ENCODE data around the gene SNX33.
"Not testable (repeated sequence)": the region's sequence is repeated elsewhere in the genome, so short reads cannot be mapped to it uniquely, and the experiment has no call there.

Gene SNX33

GRCh38 chr15:75684648-75685047, 36.9 kb downstream of the SNX33 start:
- no peak for DNase-seq

- DNase-seq: no peak
Observed at GRCh38 chr15:75685195-75685594, 37.5 kb downstream of the SNX33 start.

- DNase-seq: peak; percentile 82 to 86
Observed at GRCh38 chr15:75686212-75686642, 38.5 kb downstream of the SNX33 start.

GRCh38 chr15:75687486-75688277, 40.0 kb downstream of the SNX33 start:
- no peak for DNase-seq

DNA sequence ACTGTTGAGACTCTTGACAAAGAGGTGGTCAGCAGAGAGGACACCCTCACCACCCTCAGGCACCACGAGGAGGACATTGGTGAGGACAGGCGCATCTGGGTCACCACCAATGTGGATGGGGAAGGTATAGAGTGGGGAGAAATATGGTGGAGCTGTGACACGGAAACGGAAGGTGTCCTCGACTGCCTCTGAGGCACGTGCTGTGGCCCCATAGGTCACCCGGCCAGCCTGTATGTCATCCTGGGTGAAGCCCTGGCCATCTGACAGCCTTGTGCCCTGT, 40.5 kb downstream of the SNX33 start:
- DNase-seq: no peak

- DNase-seq: no peak
Observed at GRCh38 chr15:75688831-75689230, 41.1 kb downstream of the SNX33 start.

- DNase-seq: not testable (repeated sequence)
Observed at GRCh38 chr15:75689429-75689828, 41.7 kb downstream of the SNX33 start.

GRCh38 chr15:75692311-75692710, 44.6 kb downstream of the SNX33 start:
- DNase-seq: not testable (repeated sequence)

- not testable (repeated sequence) for DNase-seq
Observed at GRCh38 chr15:75693028-75693427, 45.3 kb downstream of the SNX33 start.

DNA sequence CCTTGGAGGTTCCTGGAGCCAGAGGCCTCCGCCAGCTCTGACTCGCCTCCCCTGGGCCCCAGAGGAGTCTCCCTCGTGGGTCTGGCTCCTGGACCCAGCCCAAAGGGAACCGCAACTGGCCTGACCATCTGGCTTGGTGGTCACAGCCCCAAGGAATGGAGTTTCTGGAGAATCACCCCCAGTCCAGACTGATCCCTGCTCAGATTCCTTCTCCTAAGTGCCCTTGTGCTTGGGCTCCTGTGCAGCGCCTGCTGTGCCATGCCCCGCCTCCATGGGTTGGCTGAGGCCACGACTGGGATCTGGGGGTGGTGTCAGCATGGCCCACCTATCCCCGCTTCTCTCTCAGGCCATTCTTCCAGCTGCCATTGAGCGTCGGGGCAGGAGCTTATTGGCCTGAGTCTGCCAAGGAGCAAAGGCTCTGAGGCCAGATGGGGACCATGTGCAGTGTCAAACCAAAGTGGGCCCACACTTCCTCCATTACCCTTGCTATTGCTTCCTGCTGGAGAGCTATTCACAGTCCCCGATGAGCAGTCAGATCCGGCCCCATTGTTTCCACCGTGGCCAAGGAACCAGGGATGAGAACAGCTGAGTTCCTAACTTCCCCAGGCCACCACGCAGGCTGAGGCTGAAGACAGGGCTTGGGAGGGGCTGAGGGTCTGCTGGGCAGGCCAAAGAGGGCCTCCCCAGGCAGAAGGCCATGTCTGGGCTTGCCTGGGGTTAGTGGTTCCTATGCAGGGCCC, 46.0 kb downstream of the SNX33 start:
- no peak for DNase-seq

DNA sequence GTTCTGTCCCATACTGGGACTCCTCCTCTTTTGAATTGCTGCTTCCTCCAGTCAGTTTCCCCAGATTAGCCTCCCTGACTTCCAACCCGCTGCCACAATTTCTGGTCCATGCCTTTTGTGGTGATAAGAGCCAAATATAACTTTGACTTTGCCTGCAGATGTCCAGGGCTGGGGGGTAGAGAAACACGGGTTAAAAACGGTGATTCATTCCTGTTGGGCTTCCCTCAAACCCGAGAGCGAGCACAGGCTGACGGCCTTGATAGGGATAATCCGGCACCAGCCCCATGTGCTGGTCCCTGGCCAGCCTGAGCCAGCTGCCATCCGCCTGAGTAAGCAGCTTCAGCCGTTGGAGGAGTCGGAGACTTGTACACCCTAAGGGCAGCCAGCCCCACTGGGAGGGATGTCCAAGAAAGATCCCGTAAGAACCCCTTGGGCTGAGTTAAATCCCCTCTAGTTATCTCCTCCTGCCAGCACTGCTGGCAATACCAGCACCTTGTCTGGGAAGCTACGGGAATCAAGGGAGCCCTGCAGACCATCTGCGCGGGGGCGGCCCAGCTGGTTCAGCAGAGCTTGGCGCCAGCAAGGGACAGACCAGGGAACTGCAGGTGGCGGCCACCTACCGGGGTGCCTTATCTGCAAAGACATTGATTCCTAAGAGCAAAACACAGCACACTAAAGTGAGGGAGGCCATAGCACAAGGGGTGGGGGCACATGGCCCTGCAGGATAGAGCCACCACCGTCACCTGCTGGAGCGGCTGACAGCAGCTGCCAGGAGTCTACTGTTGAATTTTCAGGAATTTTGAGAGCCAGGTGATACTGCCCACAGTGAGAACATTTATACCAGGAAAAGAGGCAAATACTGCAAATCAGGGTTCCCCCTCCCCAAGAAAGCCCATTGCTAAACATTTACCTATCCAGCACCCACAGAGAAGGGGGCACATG, 46.8 kb downstream of the SNX33 start:
- DNase-seq: peak in 1 of 2 donors; percentile 25

DNA sequence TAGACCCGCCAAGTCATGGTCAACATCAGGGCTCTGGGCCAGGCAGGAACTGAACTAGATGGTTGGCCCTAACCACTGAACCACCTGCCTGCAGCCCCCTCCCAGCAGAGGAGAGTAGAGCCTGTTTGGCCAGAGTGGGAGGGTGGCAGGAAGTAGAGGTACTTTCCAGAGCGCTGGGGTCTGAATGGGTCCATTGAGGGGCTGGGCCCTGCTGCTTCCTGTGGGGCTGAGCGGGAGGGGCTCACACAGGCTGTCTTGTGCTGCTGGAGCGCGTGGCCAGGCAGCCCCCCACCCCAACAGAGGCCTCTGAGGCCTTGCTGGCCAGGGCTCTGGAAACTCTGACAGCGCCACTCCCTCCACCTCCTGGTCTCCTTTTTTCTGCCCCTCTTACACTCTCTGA, 47.5 kb downstream of the SNX33 start:
- no peak for DNase-seq

GRCh38 chr15:75695634-75696310, 48.1 kb downstream of the SNX33 start:
- no peak for DNase-seq

- DNase-seq: no peak
Observed at GRCh38 chr15:75696311-75696720, 48.6 kb downstream of the SNX33 start.

DNA sequence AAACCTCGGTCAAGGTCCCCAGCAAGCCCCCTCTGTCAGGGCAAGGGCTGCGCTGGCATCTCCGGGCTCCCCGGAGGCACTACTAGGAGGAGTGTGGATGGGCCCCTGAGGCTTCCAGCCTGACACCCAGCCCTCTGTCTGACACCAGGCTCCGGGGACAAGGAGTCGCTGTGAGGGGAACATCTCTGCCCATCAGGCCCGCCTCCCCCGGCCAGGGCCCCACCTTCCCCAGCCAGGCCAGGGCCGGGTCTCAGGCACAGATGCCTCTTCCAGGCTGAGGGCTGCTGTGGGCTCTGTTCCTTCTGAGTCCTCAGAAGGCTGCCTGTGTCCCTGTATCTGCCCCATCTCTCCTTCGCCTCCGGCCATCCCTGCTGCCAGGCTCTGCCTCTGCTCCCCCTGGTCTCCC, 49.1 kb downstream of the SNX33 start:
- DNase-seq: no peak

DNA sequence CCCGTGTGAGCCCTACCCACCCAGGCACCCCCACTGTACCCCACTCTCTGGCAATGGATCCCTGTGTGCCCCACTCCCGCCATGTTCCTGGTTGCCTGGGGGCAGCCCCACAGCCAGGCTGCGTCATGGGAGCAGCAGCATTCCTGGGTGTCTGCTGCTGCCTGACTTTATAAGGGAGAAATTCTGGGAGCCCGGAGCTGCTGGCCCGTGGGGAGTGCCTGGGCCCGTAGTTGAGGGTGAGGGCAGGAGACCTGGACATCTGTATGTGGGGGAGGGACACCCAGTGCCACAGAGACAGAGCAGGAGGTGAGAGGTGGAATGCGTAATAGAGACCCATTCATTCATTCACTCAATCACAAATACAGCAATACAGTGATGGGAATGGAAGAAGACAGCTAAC, 49.8 kb downstream of the SNX33 start:
- no peak for DNase-seq

DNA sequence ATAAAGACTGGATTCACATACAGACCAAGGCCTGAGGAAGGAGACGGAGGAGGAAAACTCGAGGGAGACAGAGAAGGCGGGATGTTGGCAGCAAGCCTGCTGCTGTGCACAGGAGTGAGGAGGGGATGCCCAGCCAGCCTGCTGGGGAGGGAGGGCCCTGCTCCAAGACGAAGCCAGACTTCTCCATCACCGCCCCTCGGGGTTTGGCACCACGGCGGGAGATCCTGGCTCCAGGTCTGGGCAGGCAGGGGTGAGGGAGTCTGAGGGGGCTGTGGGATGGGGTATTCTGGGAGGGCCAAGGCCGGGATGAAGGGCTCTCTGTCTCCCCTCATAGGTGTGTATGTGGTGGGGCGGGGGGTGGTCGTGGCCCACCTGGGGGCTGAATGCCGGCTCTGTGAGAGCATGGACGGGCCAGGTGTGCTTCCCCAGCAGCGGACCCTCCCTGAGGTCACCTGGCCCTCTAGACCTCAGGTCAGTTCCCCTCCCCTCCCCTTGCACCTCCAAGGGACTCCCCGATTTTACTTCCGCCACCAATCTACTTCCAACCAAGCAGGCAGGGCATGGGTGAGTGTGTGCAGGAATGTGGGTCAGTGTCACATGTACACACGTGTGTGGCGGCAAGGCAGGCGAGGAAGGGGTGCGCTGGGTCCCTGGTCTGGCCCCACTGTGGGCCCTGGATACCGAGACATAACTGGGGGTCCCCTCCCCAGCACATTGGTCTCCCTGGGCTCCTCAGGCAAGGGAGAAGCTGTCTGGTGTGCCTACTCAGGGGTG, 50.4 kb downstream of the SNX33 start:
- not testable (repeated sequence) for DNase-seq

DNA sequence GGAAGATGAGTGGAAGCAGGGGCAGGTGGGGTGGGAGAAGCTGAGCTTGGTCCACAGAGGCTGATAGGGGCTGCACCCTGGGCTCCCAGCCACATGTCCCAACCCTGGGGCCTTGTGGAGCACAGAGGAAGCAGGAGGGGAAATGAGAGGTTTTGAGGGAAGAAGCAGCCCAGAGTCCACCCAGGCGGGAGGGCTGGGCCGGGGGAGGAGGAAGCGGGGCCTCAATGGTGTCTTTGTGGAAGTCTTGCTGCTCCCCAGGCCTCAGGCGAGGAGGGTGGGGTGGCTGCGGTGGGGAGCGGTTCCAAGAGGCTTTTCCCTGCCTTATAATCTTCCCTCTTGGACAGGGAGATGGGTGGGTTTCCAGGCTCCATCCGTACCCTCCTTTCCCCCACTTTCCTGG, 51.8 kb downstream of the SNX33 start:
- DNase-seq: not testable (repeated sequence)

- peak in 1 of 2 donors; percentile 18 for DNase-seq
Observed at GRCh38 chr15:75699961-75700874, 52.5 kb downstream of the SNX33 start.
